ENCODE data around the gene ECI1.
"Not testable (repeated sequence)": the region's sequence is repeated elsewhere in the genome, so short reads cannot be mapped to it uniquely, and the experiment has no call there.

DNA sequence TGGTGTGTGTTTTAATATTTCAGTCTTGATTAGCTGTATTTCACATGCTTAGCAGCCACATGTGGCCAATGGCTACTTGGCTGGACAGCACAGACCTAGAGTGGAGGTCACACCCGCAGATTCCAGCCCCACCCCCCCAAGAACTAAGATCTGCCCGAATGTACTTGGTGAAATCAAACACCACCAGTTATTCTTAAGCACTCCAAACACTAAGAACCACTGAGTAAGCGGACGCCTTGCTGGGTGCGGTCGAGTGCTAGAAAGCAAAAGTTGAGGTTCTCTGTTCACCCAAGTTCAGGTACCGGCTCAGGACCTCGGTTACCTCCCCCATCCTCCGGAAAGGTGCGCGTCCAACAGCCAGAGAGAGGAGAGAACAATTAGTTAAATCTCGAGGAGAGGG lies 15.5 kb upstream of the ECI1 start:
- not testable (repeated sequence) for TF ChIP-seq CTCF (conservative IDR thresholded peaks at IDR 0.05; ENCODE audit: low read length); EZH2phosphoT487 (IDR thresholded peaks at IDR 0.05; ENCODE audit: borderline replicate concordance)
